NCI-H748 treated with DMSO at 0.1 percent for 48 hours (cell line): Measurements from ENCODE around the gene GNAS-AS1.

Experiments
- DNase-seq: peaks from one replicate; lab custom pipeline; 2025; lab: John Stamatoyannopoulos, UW

GNAS-AS1 gene

GRCh38 chr20:58778760-58779159 lies 71.9 kb downstream of the GNAS-AS1 start:
- no peak for DNase-seq

GRCh38 chr20:58777657-58778056 lies 73.0 kb downstream of the GNAS-AS1 start:
- no peak for DNase-seq

- DNase-seq: no peak
Measured at GRCh38 chr20:58776109-58776508, 74.6 kb downstream of the GNAS-AS1 start.

GRCh38 chr20:58775371-58775770 lies 75.3 kb downstream of the GNAS-AS1 start:
- DNase-seq: no peak

DNA sequence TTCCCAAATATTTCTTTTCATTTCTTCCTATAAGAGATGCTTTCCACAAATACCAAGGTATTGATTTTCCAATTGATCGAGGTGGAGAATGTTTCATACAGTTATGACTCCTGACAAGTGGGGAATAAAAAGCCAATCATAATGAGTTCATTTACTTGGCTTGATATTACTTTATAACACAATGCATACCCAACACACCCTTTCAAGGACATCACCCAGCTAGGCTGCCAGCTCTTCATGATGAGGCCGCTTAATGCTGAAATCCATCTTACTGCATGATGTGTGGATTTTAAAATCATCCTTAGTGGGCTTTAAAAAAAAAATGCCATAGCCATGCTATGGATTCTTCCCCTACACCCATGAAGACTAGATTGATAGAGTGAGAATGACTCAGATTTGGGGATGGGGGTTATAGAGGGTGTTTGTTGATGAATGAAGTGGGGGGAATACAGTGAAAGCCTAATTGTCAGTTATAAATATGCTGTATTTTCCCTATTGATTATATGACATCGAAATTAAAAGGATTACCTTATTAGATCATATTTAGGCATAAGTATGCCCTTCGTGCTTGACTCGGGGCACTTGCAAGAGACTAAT lies 75.9 kb downstream of the GNAS-AS1 start:
- no peak for DNase-seq

DNA sequence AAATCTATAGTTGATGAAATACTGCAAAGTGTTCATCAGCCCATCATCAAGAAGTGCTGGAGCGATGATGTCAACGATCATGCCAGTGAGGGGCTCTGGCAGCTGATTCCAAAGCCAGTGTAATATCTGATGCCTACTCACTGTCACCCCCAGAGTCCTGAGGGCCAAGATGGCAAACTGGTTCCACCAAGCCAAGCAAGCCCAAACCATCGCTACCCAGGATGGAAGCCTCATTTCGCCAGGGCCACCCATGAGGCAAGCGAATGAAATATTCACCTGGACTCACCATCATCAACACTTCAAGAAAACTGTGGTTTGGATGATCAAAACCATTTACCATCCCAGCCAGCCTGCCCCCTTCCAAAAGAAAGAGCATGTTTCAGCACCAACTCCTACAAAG lies 76.5 kb downstream of the GNAS-AS1 start:
- no peak for DNase-seq

GRCh38 chr20:58772786-58773185 lies 77.9 kb downstream of the GNAS-AS1 start:
- DNase-seq: no peak
